K562 (cell line): ENCODE data around the gene SLC38A10. TPM values are rescaled to one million over a fixed set of nuclear protein-coding genes. Genes with fewer than 3 reads are reported as not detected.

ENCODE experiments used
- ARNT ChIP-seq, 2 experiments: fragments of 450-650 bp; IDR thresholded peaks; 2 replicates each; pipeline ENCODE4 v1.6.1; 2016; ENCODE audit warnings: mild to moderate bottlenecking in 1 of 2
- FOSL1 ChIP-seq: fragments of 200-800 bp; sonication (Bioruptor generic); conservative IDR thresholded peaks from 2 replicates; pipeline ENCODE4 v1.6.1; 2016; ENCODE audit warnings: missing genetic modification characterization, missing compliant biosample characterization
- IRF2 ChIP-seq: sonication (generic); formaldehyde crosslinking; IDR thresholded peaks from 2 replicates; pipeline ENCODE4 v1.8.1; 2022; ENCODE audit warnings: mild to moderate bottlenecking, missing genetic modification reagents
- JUND ChIP-seq, 2 experiments: IDR thresholded peaks; 2 replicates in 1 of 2; 3 replicates in 1 of 2; pipeline ENCODE4 v1.6.1; 2011; ENCODE audit warnings: borderline replicate concordance in 2 of 2, low read depth in 2 of 2, low read length in 2 of 2, improper control_type of control experiment in 1 of 2, missing biosample characterization in 1 of 2, missing genetic modification characterization in 1 of 2, missing genetic modification reagents in 1 of 2
- KDM1A ChIP-seq, 2 experiments: fragments of 450-650 bp; IDR thresholded peaks; 2 replicates each; pipeline ENCODE4 v1.6.1; 2016; ENCODE audit warnings: mild to moderate bottlenecking in 2 of 2
- KDM5B ChIP-seq: fragments of 200-600 bp; sonication (generic); IDR thresholded peaks from 2 replicates; pipeline ENCODE4 v1.6.1; 2012; ENCODE audit warnings: low read depth, mild to moderate bottlenecking, moderate library complexity, low read length, control low read depth, inconsistent platforms; ENCODE audit not compliant: insufficient replicate concordance
- KLF16 ChIP-seq: IDR thresholded peaks from 2 replicates; pipeline ENCODE4 v1.6.1; 2016; ENCODE audit warnings: antibody characterized with exemption
- PHB ChIP-seq: fragments of 250-450 bp; sonication (Bioruptor Pico); IDR thresholded peaks from 2 replicates; pipeline ENCODE4 v1.5.0; 2021
- PHF21A ChIP-seq: fragments of 450-650 bp; IDR thresholded peaks from 2 replicates; pipeline ENCODE4 v1.6.1; 2017; ENCODE audit warnings: low read depth, borderline replicate concordance
- POLR2AphosphoS5 ChIP-seq: IDR thresholded peaks from 2 replicates; pipeline ENCODE4 v1.6.1; 2011; ENCODE audit warnings: mild to moderate bottlenecking, low read depth, low read length, moderate library complexity; ENCODE audit not compliant: control insufficient read depth, insufficient read depth
- POLR2B ChIP-seq: fragments of 450-650 bp; IDR thresholded peaks from 2 replicates; pipeline ENCODE4 v1.6.1; 2018; ENCODE audit warnings: low read depth; ENCODE audit not compliant: partially characterized antibody
- RNF2 ChIP-seq: sonication (generic); IDR thresholded peaks from 2 replicates; pipeline ENCODE4 v1.6.1; 2016
- SMARCC2 ChIP-seq: fragments of 450-650 bp; IDR thresholded peaks from 2 replicates; pipeline ENCODE4 v1.6.1; 2017; ENCODE audit warnings: antibody characterized with exemption, moderate library complexity, mild to moderate bottlenecking, low read depth
- TAL1 ChIP-seq: fragments of 450-650 bp; IDR thresholded peaks from 2 replicates; pipeline ENCODE4 v1.6.1; 2016; ENCODE audit warnings: mild to moderate bottlenecking
- TBL1XR1 ChIP-seq, 2 experiments: IDR thresholded peaks; 2 replicates each; pipeline ENCODE4 v1.6.1; 2012; ENCODE audit warnings: improper control_type of control experiment in 2 of 2, low read length in 2 of 2, mild to moderate bottlenecking in 1 of 2
- TCF3 ChIP-seq: sonication (generic); formaldehyde crosslinking; IDR thresholded peaks from 2 replicates; pipeline ENCODE4 v1.4.0; 2020; ENCODE audit warnings: mild to moderate bottlenecking, missing genetic modification reagents
- TCF7 ChIP-seq: sonication (generic); IDR thresholded peaks from 2 replicates; pipeline ENCODE4 v1.6.1; 2016; ENCODE audit warnings: antibody characterized with exemption, borderline replicate concordance
- ZBTB7A ChIP-seq: IDR thresholded peaks from 2 replicates; pipeline ENCODE4 v1.6.1; 2011; ENCODE audit warnings: low read depth, mild to moderate bottlenecking, low read length, moderate library complexity, borderline replicate concordance; ENCODE audit not compliant: control insufficient read depth
- ZNF766 ChIP-seq: fragments of 200-800 bp; sonication (Bioruptor generic); conservative IDR thresholded peaks from 2 replicates; pipeline ENCODE4 v1.6.1; 2016; ENCODE audit warnings: missing genetic modification characterization, missing compliant biosample characterization
- polyA plus RNA-seq, 8 experiments: library from polyadenylated mRNA; depleted of rRNA in 4 of 8; stranded (reverse) in 5 of 8; unstranded in 3 of 8; fragments of >200 nt; fragmentation: Nextera tagmentation in 2 of 8; fragmentation: Illumina TruSeq in 1 of 8; extraction: Ambion mirVana in 2 of 8; extraction: Trizol in 1 of 8; gene quantifications; 2 replicates each; pipeline versions ENCODE4 v1.2.1 to v1.2.3, GENCODE V29; 2011 to 2014; ENCODE audit warnings: inconsistent platforms in 1 of 8, missing spikeins in 1 of 8
- total RNA-seq, 7 experiments: library from RNA; depleted of rRNA in 6 of 7; stranded (reverse); fragments of >200 nt in 6 of 7; fragmentation: Illumina TruSeq in 2 of 7; extraction: Trizol in 2 of 7; gene quantifications; 2 replicates each; pipeline versions ENCODE4 v1.2.1 to v1.2.3, GENCODE V29; 2011 to 2021; ENCODE audit warnings: low replicate concordance in 1 of 7
- TF ChIP-seq, protein P1 (sequence below): fragments of 200-800 bp; sonication (Bioruptor generic); IDR thresholded peaks from 2 replicates; pipeline ENCODE4 v1.6.1; 2017; ENCODE audit warnings: missing genetic modification characterization, missing compliant biosample characterization
- TF ChIP-seq, protein P2 (sequence below), 2 experiments: IDR thresholded peaks in 1 of 2; conservative IDR thresholded peaks in 1 of 2; 2 replicates each; pipeline ENCODE4 v1.6.1; 2016; ENCODE audit warnings: low read depth in 2 of 2, mild to moderate bottlenecking in 1 of 2, missing compliant biosample characterization in 1 of 2, missing genetic modification characterization in 1 of 2, moderate library complexity in 1 of 2
- TF ChIP-seq, protein P3 (sequence below), 2 experiments: fragments of 250-450 bp in 1 of 2; fragments of 450-650 bp in 1 of 2; sonication (Bioruptor Pico) in 1 of 2; IDR thresholded peaks; 2 replicates each; pipeline versions ENCODE4 v1.6.1 to v1.8.0; 2016 to 2021; ENCODE audit warnings: mild to moderate bottlenecking in 2 of 2, moderate library complexity in 2 of 2, missing compliant biosample characterization in 1 of 2, missing genetic modification characterization in 1 of 2

SLC38A10 gene
- total and polyA plus RNA-seq, 9 of the 15 experiments (the other 6 are each of a cell fraction or from before 2014, with no cell fraction given) = 0.45 to 54.2 (median 13.8) TPM

DNA sequence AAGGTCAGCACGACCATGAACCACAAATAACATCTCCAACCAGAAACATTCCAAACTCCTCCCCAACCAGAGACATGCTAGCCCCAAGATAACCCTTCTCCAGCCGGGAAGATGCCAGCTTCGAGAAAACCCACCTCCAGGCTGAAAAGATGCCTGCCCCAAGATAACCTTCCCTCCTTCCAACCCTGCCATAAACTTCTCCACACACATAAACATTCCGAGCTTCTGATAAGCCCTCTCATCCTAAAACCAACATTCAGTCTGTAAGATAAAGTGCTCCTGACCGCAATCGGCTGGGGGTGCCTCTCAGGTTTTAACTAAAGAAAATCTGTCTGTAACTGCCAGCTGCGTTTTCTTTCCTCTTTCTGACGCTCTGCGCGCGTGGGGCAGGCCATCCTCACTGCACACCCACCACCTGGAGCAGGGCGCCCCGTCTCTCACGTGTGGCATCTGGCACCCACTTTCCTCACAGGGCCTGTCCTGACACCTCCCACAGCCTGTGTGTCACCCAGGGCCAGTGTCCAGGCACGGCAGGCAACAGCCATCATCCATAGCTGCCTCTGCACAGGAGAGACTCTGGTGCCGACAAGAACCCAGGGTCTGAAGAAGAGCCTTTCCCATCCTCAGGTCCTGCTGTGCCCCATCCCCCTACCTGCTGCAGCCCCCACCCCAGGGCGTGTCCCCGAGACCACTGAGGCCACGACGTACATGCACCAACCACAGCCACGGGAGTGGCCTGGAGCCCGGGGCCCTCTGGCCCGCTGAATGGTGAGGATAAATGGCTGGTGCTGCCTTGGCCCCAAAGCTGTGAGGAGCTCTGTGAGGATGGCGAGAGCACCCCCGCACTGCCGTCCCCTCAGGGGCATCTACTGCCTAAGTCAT is 59.9 kb downstream of the SLC38A10 start (continued):
- TF ChIP-seq, protein P1, sequence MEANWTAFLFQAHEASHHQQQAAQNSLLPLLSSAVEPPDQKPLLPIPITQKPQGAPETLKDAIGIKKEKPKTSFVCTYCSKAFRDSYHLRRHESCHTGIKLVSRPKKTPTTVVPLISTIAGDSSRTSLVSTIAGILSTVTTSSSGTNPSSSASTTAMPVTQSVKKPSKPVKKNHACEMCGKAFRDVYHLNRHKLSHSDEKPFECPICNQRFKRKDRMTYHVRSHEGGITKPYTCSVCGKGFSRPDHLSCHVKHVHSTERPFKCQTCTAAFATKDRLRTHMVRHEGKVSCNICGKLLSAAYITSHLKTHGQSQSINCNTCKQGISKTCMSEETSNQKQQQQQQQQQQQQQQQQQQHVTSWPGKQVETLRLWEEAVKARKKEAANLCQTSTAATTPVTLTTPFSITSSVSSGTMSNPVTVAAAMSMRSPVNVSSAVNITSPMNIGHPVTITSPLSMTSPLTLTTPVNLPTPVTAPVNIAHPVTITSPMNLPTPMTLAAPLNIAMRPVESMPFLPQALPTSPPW (CRISPR knock-in tag) = peak; percentile 57
- TF ChIP-seq FOSL1 (tag) = peak; percentile 59
- TF ChIP-seq PHF21A = peak; percentile 22; the same call in 1 of the 2 replicates
- TF ChIP-seq ZBTB7A = no peak
- TF ChIP-seq, protein P2, sequence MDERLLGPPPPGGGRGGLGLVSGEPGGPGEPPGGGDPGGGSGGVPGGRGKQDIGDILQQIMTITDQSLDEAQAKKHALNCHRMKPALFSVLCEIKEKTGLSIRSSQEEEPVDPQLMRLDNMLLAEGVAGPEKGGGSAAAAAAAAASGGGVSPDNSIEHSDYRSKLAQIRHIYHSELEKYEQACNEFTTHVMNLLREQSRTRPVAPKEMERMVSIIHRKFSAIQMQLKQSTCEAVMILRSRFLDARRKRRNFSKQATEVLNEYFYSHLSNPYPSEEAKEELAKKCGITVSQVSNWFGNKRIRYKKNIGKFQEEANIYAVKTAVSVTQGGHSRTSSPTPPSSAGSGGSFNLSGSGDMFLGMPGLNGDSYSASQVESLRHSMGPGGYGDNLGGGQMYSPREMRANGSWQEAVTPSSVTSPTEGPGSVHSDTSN (CRISPR knock-in tag; IDR thresholded peaks at IDR 0.05; ENCODE audit: low read depth) = no peak
- TF ChIP-seq, protein P2 (tag; conservative IDR thresholded peaks at IDR 0.05; ENCODE audit: low read depth) = peak; percentile 48; the same call in 1 of the 2 replicates
- 0 out of 2 replicates have a peak, but pooled peaks have one; percentile 30 for TF ChIP-seq IRF2 (CRISPR knock-in tag)
- TF ChIP-seq SMARCC2 = 0 out of 2 replicates have a peak, but pooled peaks have one; percentile 48
- TF ChIP-seq JUND (IDR thresholded peaks at IDR 0.05; ENCODE audit: borderline replicate concordance, low read depth, low read length) = peak; percentile 26; the same call in 1 of the 2 replicates
- TF ChIP-seq JUND (tag; IDR thresholded peaks at IDR 0.05; ENCODE audit: borderline replicate concordance, low read depth, low read length) = no peak; the same call in 2 of the 3 replicates
- TF ChIP-seq ARNT (IDR thresholded peaks at IDR 0.05) = no peak
- peak; percentile 76 for TF ChIP-seq KLF16
- TF ChIP-seq TBL1XR1 (IDR thresholded peaks at IDR 0.05; ENCODE audit: low read length in 2 of 2) = peak in 1 of 2 experiments; percentile 74; a peak in 1 of 4 replicates
- TF ChIP-seq TCF7 = no peak
- peak; percentile 57; the same call in 1 of the 2 replicates for TF ChIP-seq RNF2
- TF ChIP-seq ZNF766 (CRISPR knock-in tag) = peak; percentile 76; the same call in 1 of the 2 replicates
- TF ChIP-seq, protein P3, sequence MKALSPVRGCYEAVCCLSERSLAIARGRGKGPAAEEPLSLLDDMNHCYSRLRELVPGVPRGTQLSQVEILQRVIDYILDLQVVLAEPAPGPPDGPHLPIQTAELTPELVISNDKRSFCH (CRISPR knock-in tag; IDR thresholded peaks at IDR 0.05) = no peak
- TF ChIP-seq, protein P3 (tag; IDR thresholded peaks at IDR 0.05) = 0 out of 2 replicates have a peak, but pooled peaks have one; percentile 36
- TF ChIP-seq KDM1A (IDR thresholded peaks at IDR 0.05) = peak; percentile 95
- peak; percentile 30; the same call in 1 of the 2 replicates for TF ChIP-seq POLR2AphosphoS5
- peak; percentile 67 for TF ChIP-seq TAL1
- TF ChIP-seq TCF3 = peak; percentile 78
- no peak for TF ChIP-seq PHB (CRISPR knock-in tag)
- TF ChIP-seq POLR2B = no peak
- no peak for TF ChIP-seq KDM5B
